Glomerular visceral epithelial cell (primary cell): Measurements from ENCODE around the gene LIN7A.

Source experiments
- DNase-seq: peaks from one replicate; pipeline ENCODE4 v3.0.0-alpha.2; 2016; ENCODE audit errors: extremely low spot score

The LIN7A gene

DNA sequence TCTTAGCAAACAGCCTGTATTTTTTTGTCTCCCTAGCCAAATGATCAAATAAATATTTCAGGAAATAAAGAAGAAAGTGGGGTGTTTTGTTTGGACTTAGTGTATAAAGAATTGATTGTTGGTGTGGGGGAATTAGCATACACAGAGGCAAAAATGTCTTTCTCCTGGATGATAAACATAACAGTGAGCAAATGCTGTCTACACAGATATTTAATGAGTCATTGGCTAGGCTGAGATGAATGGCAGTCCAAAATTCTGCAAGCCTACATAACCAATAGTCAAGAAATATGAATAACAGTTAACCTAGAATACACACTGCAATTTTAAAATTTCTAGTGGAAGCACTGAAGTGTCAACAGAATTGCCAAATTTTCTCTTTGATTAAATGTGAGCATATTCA lies 185.3 kb downstream of the LIN7A start:
- no peak for DNase-seq

GRCh38 chr12:80749456-80749855 lies 188.3 kb downstream of the LIN7A start:
- DNase-seq, result no peak

DNA sequence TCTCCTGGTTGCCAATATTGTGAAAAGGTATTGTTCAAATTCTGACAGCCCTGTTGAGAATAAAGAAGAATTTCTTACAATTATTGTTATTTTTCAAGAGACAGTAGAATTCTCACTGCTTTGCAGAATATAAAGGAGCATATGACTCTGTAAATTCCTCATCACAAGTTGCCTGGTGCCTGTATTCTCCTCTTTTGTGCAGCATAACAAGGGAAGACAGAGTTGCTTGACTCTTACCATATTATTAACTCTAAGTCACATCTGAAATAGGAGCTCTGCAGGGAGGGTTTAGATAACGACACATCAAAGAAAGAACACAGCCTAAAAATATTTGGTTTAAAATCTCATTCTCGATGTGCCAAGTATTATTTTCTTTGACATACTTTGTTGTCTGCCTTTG lies 189.9 kb downstream of the LIN7A start:
- no peak for DNase-seq

GRCh38 chr12:80745851-80746505 lies 191.8 kb downstream of the LIN7A start:
- DNase-seq, result no peak
